Activated CD4-positive, alpha-beta T cell treated with anti-CD3 and anti-CD28 coated beads for 4 hours (primary cell): Measurements from ENCODE around the gene ITK.
A peak's percentile ranks its signal among the peaks of the same experiment; 100 is the strongest.
"Not testable (repeated sequence)": the region's sequence is repeated elsewhere in the genome, so short reads cannot be mapped to it uniquely, and the experiment has no call there.

Experiments used
- DNase-seq, 2 donors: peaks; one replicate each; pipeline ENCODE4 v3.0.0-alpha.2; 2020

Gene ITK

GRCh38 chr5:157168286-157168685, 12.4 kb upstream of the ITK start:
- no peak for DNase-seq

- peak; percentile 85 to 90 for DNase-seq
Observed at GRCh38 chr5:157172403-157172802, 8.2 kb upstream of the ITK start.

- DNase-seq, result no peak
Observed at GRCh38 chr5:157175071-157175612, 5.5 kb upstream of the ITK start.

- no peak for DNase-seq
Observed at GRCh38 chr5:157177953-157178352, 2.7 kb upstream of the ITK start.

GRCh38 chr5:157178966-157179365, 1.7 kb upstream of the ITK start:
- DNase-seq, result no peak

GRCh38 chr5:157182143-157182757, 1.6 kb downstream of the ITK start:
- DNase-seq, result no peak

- DNase-seq, result no peak
Observed at GRCh38 chr5:157184117-157184670, 3.6 kb downstream of the ITK start.

GRCh38 chr5:157185122-157185521, 4.5 kb downstream of the ITK start:
- DNase-seq, result not testable (repeated sequence)

- DNase-seq, result no peak
Observed at GRCh38 chr5:157186309-157187045, 5.8 kb downstream of the ITK start.

- DNase-seq, result no peak
Observed at GRCh38 chr5:157187046-157187754, 6.6 kb downstream of the ITK start.

- DNase-seq, result no peak
Observed at GRCh38 chr5:157188270-157188669, 7.6 kb downstream of the ITK start.

- no peak for DNase-seq
Observed at GRCh38 chr5:157189223-157189622, 8.6 kb downstream of the ITK start.

GRCh38 chr5:157193699-157194424, 13.2 kb downstream of the ITK start:
- DNase-seq, result no peak

- no peak for DNase-seq
Observed at GRCh38 chr5:157196045-157196444, 15.4 kb downstream of the ITK start.

- DNase-seq, result no peak
Observed at GRCh38 chr5:157197086-157197485, 16.4 kb downstream of the ITK start.

GRCh38 chr5:157198277-157198986, 17.8 kb downstream of the ITK start:
- DNase-seq, result peak; percentile 59 to 67

- DNase-seq, result no peak
Observed at GRCh38 chr5:157201857-157202256, 21.2 kb downstream of the ITK start.

- DNase-seq, result no peak
Observed at GRCh38 chr5:157203417-157203816, 22.8 kb downstream of the ITK start.

GRCh38 chr5:157204765-157205164, 24.1 kb downstream of the ITK start:
- no peak for DNase-seq

GRCh38 chr5:157205708-157206107, 25.1 kb downstream of the ITK start:
- no peak for DNase-seq

- DNase-seq, result not testable (repeated sequence)
Observed at GRCh38 chr5:157210652-157211051, 30.0 kb downstream of the ITK start.

GRCh38 chr5:157212307-157212706, 31.7 kb downstream of the ITK start:
- DNase-seq, result no peak
